Measurements from ENCODE around the gene OR51D1.

Gene OR51D1
- total RNA-seq = 0 reads per million in 2 donors

GRCh38 chr11:4636962-4637661 lies at the start of gene OR51D1:
TSS of gene OR51D1 (plus strand) at chr11:4637477. CDS start at chr11:4639791, 2,314 bp downstream.
- DNase-seq = no peak

- DNase-seq = no peak
Measured at GRCh38 chr11:4589017-4589416, 48.3 kb upstream of the OR51D1 start.

- DNase-seq = no peak
Measured at GRCh38 chr11:4593739-4594138, 43.5 kb upstream of the OR51D1 start, which contains the start of gene OR52I1. TSS of gene OR52I1 (plus strand) at chr11:4594039. CDS start at chr11:4594039, 0 bp downstream.

GRCh38 chr11:4605057-4605456 lies 32.2 kb upstream of the OR51D1 start:
- DNase-seq = no peak

- DNase-seq = no peak
Measured at GRCh38 chr11:4606231-4607015, 30.9 kb upstream of the OR51D1 start.

- no peak for DNase-seq
Measured at GRCh38 chr11:4607096-4607495, 30.2 kb upstream of the OR51D1 start.

- DNase-seq = peak; percentile 92
Measured at GRCh38 chr11:4607781-4608666, 29.3 kb upstream of the OR51D1 start, which contains the start of gene TRIM68. TSS of gene TRIM68 (minus strand) at chr11:4608231. CDS start at chr11:4605504, 2,727 bp downstream.

- DNase-seq = no peak
Measured at GRCh38 chr11:4610258-4610935, 26.9 kb upstream of the OR51D1 start.

- no peak for DNase-seq
Measured at GRCh38 chr11:4611986-4612385, 25.3 kb upstream of the OR51D1 start.

- no peak for DNase-seq
Measured at GRCh38 chr11:4615856-4616444, 21.3 kb upstream of the OR51D1 start.

GRCh38 chr11:4619514-4619913 lies 17.8 kb upstream of the OR51D1 start:
- DNase-seq = no peak

- DNase-seq = no peak
Measured at GRCh38 chr11:4626207-4627099, 10.8 kb upstream of the OR51D1 start.

- DNase-seq = no peak
Measured at GRCh38 chr11:4636136-4636535, 1.1 kb upstream of the OR51D1 start.

- no peak for DNase-seq
Measured at GRCh38 chr11:4637662-4638047, 378 bp downstream of the OR51D1 start.

- no peak for DNase-seq
Measured at GRCh38 chr11:4639931-4640330, 2.7 kb downstream of the OR51D1 start.

GRCh38 chr11:4641501-4641900 lies 4.2 kb downstream of the OR51D1 start:
- no peak for DNase-seq

- no peak for DNase-seq
Measured at GRCh38 chr11:4642043-4642442, 4.8 kb downstream of the OR51D1 start.

- DNase-seq = no peak
Measured at GRCh38 chr11:4643076-4643475, 5.8 kb downstream of the OR51D1 start.

- DNase-seq = no peak
Measured at GRCh38 chr11:4643682-4644081, 6.4 kb downstream of the OR51D1 start, which contains the start of gene OR51E1. TSS of gene OR51E1 (plus strand) at chr11:4643982. CDS start at chr11:4652527, 8,545 bp downstream.

- DNase-seq = no peak
Measured at GRCh38 chr11:4644233-4644632, 7.0 kb downstream of the OR51D1 start.

GRCh38 chr11:4645974-4646373 lies 8.7 kb downstream of the OR51D1 start:
- DNase-seq = no peak

All from activated gamma-delta T cell (primary cell).